ENCODE data around the gene ABCA9. TPM values are rescaled to one million over a fixed set of nuclear protein-coding genes. Genes with fewer than 3 reads are reported as not detected.

Gene ABCA9
- polyA plus RNA-seq, 2 of the 4 experiments (the other 2 are of a cell fraction), result 0.01 TPM; not detected in 1

- FAIRE-seq (no peak), DNase-seq (ENCODE audit: low read depth in 1 of 2, low spot score in 1 of 2) (no peak), ATAC-seq (no peak)
- CTCF ChIA-PET, result no interaction called here
- 74% methylated on average over 2 of the region's 2 CpGs for WGBS (ENCODE audit: missing lambda C conversion rate)
- Histone ChIP-seq H3K4me1 (no peaks in the 10 kb centered on the region), H3K27ac (no peak overlapping the region), H3K4me2 (no peak overlapping the region), H3K9me3 (no peaks in the 10 kb centered on the region), H3K4me3 (no peak overlapping the region)
- POLR2A ChIA-PET, result no interaction called here
- TF ChIP-seq EHMT2 (IDR thresholded peaks at IDR 0.05; ENCODE audit: low read depth), result no peak
- TF ChIP-seq BCL3 (IDR thresholded peaks at IDR 0.05), result no peak
- no peak for TF ChIP-seq FOXS1 (CRISPR knock-in tag; IDR thresholded peaks at IDR 0.05)
- TF ChIP-seq ZFP36 (IDR thresholded peaks at IDR 0.05; ENCODE audit: borderline replicate concordance, partially characterized antibody), result no peak
- no peak for TF ChIP-seq RNF2 (IDR thresholded peaks at IDR 0.05; ENCODE audit: borderline replicate concordance, low read depth)
- TF ChIP-seq RAD21 (conservative IDR thresholded peaks at IDR 0.05 in 1 of 2, IDR thresholded peaks at IDR 0.05 in 1 of 2), result no peak
- no peak for TF ChIP-seq CEBPB (IDR thresholded peaks at IDR 0.05)
- no peak for TF ChIP-seq CHD4 (IDR thresholded peaks at IDR 0.05; ENCODE audit: borderline replicate concordance)
- no peak for TF ChIP-seq ZSCAN20 (CRISPR knock-in tag; IDR thresholded peaks at IDR 0.05)
- TF ChIP-seq POLR2AphosphoS2 (conservative IDR thresholded peaks at IDR 0.05; ENCODE audit: low read length), result no peak
- TF ChIP-seq FOSL2 (IDR thresholded peaks at IDR 0.05), result no peak
- TF ChIP-seq FOSL2 (CRISPR knock-in tag; IDR thresholded peaks at IDR 0.05), result no peak
- no peak for TF ChIP-seq CBX2 (IDR thresholded peaks at IDR 0.05; ENCODE audit: borderline replicate concordance, low read depth)
- no peak for TF ChIP-seq GATA3 (IDR thresholded peaks at IDR 0.05; ENCODE audit: borderline replicate concordance)
- TF ChIP-seq CBX8 (IDR thresholded peaks at IDR 0.05), result no peak
- TF ChIP-seq ZC3H11A (IDR thresholded peaks at IDR 0.05), result no peak
- no peak for TF ChIP-seq EHF (CRISPR knock-in tag; IDR thresholded peaks at IDR 0.05)
- no peak for TF ChIP-seq SMC3 (IDR thresholded peaks at IDR 0.05)
- no peak for TF ChIP-seq ESRRA (IDR thresholded peaks at IDR 0.05; ENCODE audit: borderline replicate concordance, low read length)
- no peak for TF ChIP-seq RFX5 (IDR thresholded peaks at IDR 0.05)
- no peak for TF ChIP-seq JUN (IDR thresholded peaks at IDR 0.05)
Observed at GRCh38 chr17:69093995-69094394, 33.3 kb upstream of the ABCA9 start.

GRCh38 chr17:69093279-69093789 is 32.6 kb upstream of the ABCA9 start:
- POLR2A ChIA-PET, result no interaction called here
- no peaks in the 10 kb centered on the region for H3K9me3 ChIP-seq
- no peak overlapping the region for H3K4me3 ChIP-seq
- 0 out of 2 replicates have a peak, but pooled peaks have one; percentile 52 for TF ChIP-seq NFE2L2 (conservative IDR thresholded peaks at IDR 0.05; ENCODE audit: low read length)
- TF ChIP-seq RNF2 (IDR thresholded peaks at IDR 0.05; ENCODE audit: borderline replicate concordance, low read depth), result no peak
- TF ChIP-seq HDAC2 (IDR thresholded peaks at IDR 0.05), result no peak
- TF ChIP-seq KDM5A (IDR thresholded peaks at IDR 0.05), result no peak
- DNase-seq (ENCODE audit: low read depth in 1 of 2, low spot score in 1 of 2) (no peak), FAIRE-seq (no peak), ATAC-seq (no peak)
- no peak overlapping the region for H3K4me2 ChIP-seq
- CTCF ChIA-PET, result no interaction called here
- 74% methylated on average over 8 of the region's 8 CpGs for WGBS (ENCODE audit: missing lambda C conversion rate)
- no peak overlapping the region for H3K27ac ChIP-seq
- H3K4me1 ChIP-seq, result no peaks in the 10 kb centered on the region

GRCh38 chr17:69090365-69090764 is 29.6 kb upstream of the ABCA9 start:
- Histone ChIP-seq H3K4me3 (no peak overlapping the region), H3K9me3 (no peaks in the 10 kb centered on the region), H3K4me1 (no peaks in the 10 kb centered on the region), H3K27ac (no peak overlapping the region), H3K4me2 (no peak overlapping the region)
- ChIA-PET CTCF (interaction anchor here (1.0 kb wide), 1 partner anchor 146 kb away, joined by 6 read pairs; no protein-coding TSS in a partner anchor), POLR2A (no interaction called here)
- DNase-seq (ENCODE audit: low read depth in 1 of 2, low spot score in 1 of 2) (no peak), ATAC-seq (no peak), FAIRE-seq (no peak)
- WGBS (ENCODE audit: missing lambda C conversion rate), result 58% methylated on average over 4 of the region's 4 CpGs
- TF ChIP-seq RFX5 (IDR thresholded peaks at IDR 0.05) (no peak), CBX2 (IDR thresholded peaks at IDR 0.05; ENCODE audit: borderline replicate concordance, low read depth) (no peak), KDM1A (IDR thresholded peaks at IDR 0.05; ENCODE audit: low read depth) (no peak), ZSCAN20 (CRISPR knock-in tag; IDR thresholded peaks at IDR 0.05) (no peak), ZNF302 (CRISPR knock-in tag; IDR thresholded peaks at IDR 0.05) (no peak), JUN (IDR thresholded peaks at IDR 0.05) (no peak), HES2 (IDR thresholded peaks at IDR 0.05) (no peak), ESRRA (IDR thresholded peaks at IDR 0.05; ENCODE audit: borderline replicate concordance, low read length) (no peak)
- TF ChIP-seq, protein P1, sequence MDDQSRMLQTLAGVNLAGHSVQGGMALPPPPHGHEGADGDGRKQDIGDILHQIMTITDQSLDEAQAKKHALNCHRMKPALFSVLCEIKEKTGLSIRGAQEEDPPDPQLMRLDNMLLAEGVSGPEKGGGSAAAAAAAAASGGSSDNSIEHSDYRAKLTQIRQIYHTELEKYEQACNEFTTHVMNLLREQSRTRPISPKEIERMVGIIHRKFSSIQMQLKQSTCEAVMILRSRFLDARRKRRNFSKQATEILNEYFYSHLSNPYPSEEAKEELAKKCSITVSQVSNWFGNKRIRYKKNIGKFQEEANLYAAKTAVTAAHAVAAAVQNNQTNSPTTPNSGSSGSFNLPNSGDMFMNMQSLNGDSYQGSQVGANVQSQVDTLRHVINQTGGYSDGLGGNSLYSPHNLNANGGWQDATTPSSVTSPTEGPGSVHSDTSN (IDR thresholded peaks at IDR 0.05), result no peak

Measured in A549 (cell line).